Naive B cell (primary cell): ENCODE measurements around the gene APBB2. TPM values are rescaled to one million over a fixed set of nuclear protein-coding genes. Genes with fewer than 3 reads are reported as not detected.
A peak's percentile ranks its signal among the peaks of the same experiment; 100 is the strongest.
"Not testable (repeated sequence)": the region's sequence is repeated elsewhere in the genome, so short reads cannot be mapped to it uniquely, and the experiment has no call there.

ENCODE experiments used
- ATAC-seq, 2 donors: fragments of 150-1000 bp; cut with Tn5 transposase; 2 replicates each; pipeline ENCODE4 v1.10.0; 2021; ENCODE audit warnings: low read depth in 2 of 2, mild to moderate bottlenecking in 2 of 2, moderate library complexity in 2 of 2
- DNase-seq: peaks from one replicate; pipeline ENCODE4 v3.0.0; 2022
- H3K27ac Mint-ChIP-seq, 6 donors: one replicate each; pipeline ENCODE4 v1.8.0; 2020 to 2022; ENCODE audit warnings: mild to moderate bottlenecking in 6 of 6, mixed read lengths in 6 of 6, moderate library complexity in 5 of 6, inconsistent platforms in 2 of 6
- H3K27me3 Mint-ChIP-seq, 3 donors: one replicate each; pipeline ENCODE4 v1.8.0; 2021 to 2022; ENCODE audit warnings: mixed read lengths in 3 of 3, mild to moderate bottlenecking in 1 of 3
- H3K36me3 Mint-ChIP-seq, 2 donors: one replicate each; pipeline ENCODE4 v1.8.0; 2020 to 2022; ENCODE audit warnings: mixed read lengths in 2 of 2, inconsistent platforms in 1 of 2, mild to moderate bottlenecking in 1 of 2
- H3K4me1 Mint-ChIP-seq, 3 donors: one replicate each; pipeline ENCODE4 v1.8.0; 2020 to 2022; ENCODE audit warnings: mixed read lengths in 3 of 3, inconsistent platforms in 1 of 3, mild to moderate bottlenecking in 1 of 3, moderate library complexity in 1 of 3
- H3K4me3 Mint-ChIP-seq, 8 donors: one replicate each; pipeline ENCODE4 v1.8.0; 2020 to 2022; ENCODE audit warnings: mild to moderate bottlenecking in 8 of 8, mixed read lengths in 8 of 8, moderate library complexity in 8 of 8, inconsistent platforms in 2 of 8
- H3K9me3 Mint-ChIP-seq, 7 donors: one replicate each; pipeline ENCODE4 v1.8.0; 2020 to 2022; ENCODE audit warnings: mixed read lengths in 7 of 7, mild to moderate bottlenecking in 5 of 7, inconsistent platforms in 2 of 7, moderate library complexity in 1 of 7
- polyA plus RNA-seq, 6 donors: library from polyadenylated mRNA; unstranded; fragments of 300-500 nt; fragmentation: Illumina TruSeq; gene quantifications; one replicate each; pipeline ENCODE4 v1.2.3, GENCODE V29; 2021; ENCODE audit warnings: low read depth in 6 of 6

The APBB2 gene
- polyA plus RNA-seq, 6 donors from 2014 or later: 8.6 to 23.5 (median 15.7) TPM

DNA sequence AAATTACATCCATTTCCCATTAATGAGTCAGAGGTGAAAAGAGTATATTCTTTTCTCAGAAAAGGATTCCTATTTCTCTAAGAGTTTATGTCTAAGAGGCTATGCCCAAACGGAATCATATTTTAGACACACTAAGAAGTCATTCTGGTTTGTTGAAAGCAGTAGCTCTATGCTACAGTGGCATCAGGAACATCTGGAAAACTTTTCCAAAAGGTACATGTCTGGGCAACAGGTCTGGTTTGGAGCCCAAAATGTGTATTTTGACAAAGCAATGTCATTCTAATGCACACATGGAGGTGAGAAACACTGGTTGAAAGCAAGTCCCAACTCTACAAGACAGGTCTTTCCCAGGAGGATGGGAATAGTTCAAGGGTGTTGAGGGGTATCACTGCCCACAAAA is 56.1 kb downstream of the APBB2 start:
- no peak overlapping the region for H3K4me3 Mint-ChIP-seq
- DNase-seq: no peak
- peaks cover 0 to 20% (median 0%) of the 10 kb centered on the region in 3 donors for H3K27me3 Mint-ChIP-seq
- H3K27ac Mint-ChIP-seq: no peak overlapping the region
- no peak for ATAC-seq
- H3K4me1 Mint-ChIP-seq: no peaks in the 10 kb centered on the region
- H3K36me3 Mint-ChIP-seq: no peaks in the 10 kb centered on the region
- peaks cover 0 to 4% (median 0%) of the 10 kb centered on the region in 7 donors for H3K9me3 Mint-ChIP-seq

DNA sequence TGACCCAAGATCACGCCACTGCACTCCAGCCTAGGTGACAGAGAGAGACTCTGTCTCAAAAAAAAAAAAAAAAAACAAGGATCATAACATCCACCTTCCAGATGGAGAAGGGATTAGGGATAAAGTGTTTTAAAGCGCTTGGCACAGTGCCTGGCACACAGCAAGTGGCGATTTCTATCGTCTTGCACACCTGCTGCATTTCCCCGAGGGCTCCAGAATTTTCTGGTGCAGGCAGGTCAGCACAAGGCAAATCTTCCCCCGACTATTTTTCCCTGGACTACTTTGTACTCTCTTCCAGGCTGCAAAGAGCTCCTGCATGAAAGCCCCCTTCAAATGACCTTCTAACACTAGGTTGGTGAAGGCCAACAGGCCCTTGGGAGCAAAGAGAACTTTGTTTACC is 57.3 kb downstream of the APBB2 start:
- Mint-ChIP-seq H3K4me3 (peak overlapping the region in 1 of 8 donors; percentile 1), H3K27ac (no peak overlapping the region), H3K9me3 (peaks cover 0 to 4% (median 0%) of the 10 kb centered on the region in 7 donors), H3K27me3 (peaks cover 0 to 16% (median 0%) of the 10 kb centered on the region in 3 donors), H3K4me1 (no peaks in the 10 kb centered on the region), H3K36me3 (no peaks in the 10 kb centered on the region)
- no peak for DNase-seq
- no peak for ATAC-seq

DNA sequence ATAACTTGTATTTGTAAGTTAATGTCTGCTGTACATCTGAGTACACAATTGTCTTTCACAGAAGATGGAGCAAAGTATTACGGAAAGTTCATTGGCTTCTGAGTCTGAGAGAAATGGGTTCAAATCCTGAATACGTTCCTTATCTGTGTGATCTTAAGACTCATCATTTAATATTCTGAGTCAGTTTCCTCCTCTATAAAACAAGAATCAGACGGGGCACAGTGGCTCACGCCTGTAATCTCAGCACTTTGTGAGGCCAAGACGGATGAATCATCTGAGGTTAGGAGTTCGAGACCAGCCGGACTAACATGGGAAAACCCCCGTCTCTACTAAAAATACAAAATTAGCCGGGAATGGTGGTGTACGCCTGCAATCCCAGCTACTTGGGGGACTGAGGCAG is 57.8 kb downstream of the APBB2 start:
- Mint-ChIP-seq H3K27me3 (peaks cover 0 to 16% (median 0%) of the 10 kb centered on the region in 3 donors), H3K9me3 (peaks cover 0 to 5% (median 0%) of the 10 kb centered on the region in 7 donors), H3K36me3 (no peaks in the 10 kb centered on the region), H3K4me1 (no peaks in the 10 kb centered on the region), H3K27ac (no peak overlapping the region), H3K4me3 (no peak overlapping the region)
- DNase-seq (no peak), ATAC-seq (no peak)

DNA sequence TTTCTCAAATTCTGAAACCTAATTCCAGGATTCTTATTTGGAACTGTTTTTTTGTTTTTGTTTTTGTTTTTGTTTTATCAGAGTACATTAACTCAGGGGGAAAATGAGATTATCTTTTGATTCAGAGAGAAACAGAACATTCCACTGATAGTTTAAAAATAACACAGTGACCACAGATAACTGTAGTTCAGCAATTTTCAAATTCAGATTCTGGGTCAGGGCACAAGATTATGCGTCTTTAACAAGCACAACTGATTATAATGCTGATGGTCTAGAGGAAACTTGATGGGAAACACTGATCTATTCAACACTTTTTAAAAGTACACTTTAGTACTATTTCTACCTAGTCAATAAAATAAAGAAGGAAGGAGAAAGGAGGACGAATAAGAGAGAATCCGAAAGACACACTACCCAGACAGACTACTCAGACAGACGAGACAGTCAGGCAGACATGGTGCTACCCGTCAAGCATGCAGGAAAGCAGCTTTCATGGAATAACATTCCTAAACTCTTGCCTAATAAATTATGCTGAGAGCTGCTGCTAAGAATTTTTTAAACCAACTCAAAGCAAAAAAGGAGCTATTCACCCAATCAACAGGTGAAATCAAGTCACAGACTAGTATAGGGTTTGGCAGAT is 59.0 kb downstream of the APBB2 start:
- DNase-seq: no peak

DNA sequence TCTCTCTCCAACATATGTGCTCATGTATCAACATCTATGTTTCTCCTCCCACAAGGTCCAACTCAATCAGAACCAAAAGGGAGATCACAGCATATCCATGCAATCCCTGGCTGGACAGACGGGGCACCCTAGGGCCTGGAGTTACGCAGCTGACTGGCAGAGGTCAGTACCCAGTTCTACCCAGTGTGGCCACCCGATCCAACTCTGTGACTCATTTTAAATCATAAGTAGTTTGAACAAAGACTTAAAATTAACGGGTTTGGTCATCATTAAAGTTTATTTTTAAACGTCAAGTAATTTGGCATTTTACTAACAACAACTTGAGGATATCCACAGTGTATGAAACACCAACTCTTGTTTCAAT is 59.5 kb downstream of the APBB2 start:
- Mint-ChIP-seq H3K27me3 (peaks cover 0 to 8% (median 4%) of the 10 kb centered on the region in 3 donors), H3K4me1 (no peaks in the 10 kb centered on the region), H3K27ac (no peak overlapping the region), H3K36me3 (no peaks in the 10 kb centered on the region), H3K9me3 (peaks cover 0 to 5% (median 0%) of the 10 kb centered on the region in 7 donors), H3K4me3 (no peak overlapping the region)
- ATAC-seq (no peak), DNase-seq (no peak)

More for the DNA sequence above, 59.0 kb downstream of the APBB2 start:
- H3K4me3 Mint-ChIP-seq: peak overlapping the region in 1 of 8 donors; percentile 10
- no peaks in the 10 kb centered on the region for H3K36me3 Mint-ChIP-seq
- H3K27me3 Mint-ChIP-seq: peaks cover 0 to 9% (median 7%) of the 10 kb centered on the region in 3 donors
- H3K4me1 Mint-ChIP-seq: no peaks in the 10 kb centered on the region
- no peak overlapping the region for H3K27ac Mint-ChIP-seq
- H3K9me3 Mint-ChIP-seq: peaks cover 0 to 5% (median 0%) of the 10 kb centered on the region in 7 donors
- ATAC-seq: no peak

DNA sequence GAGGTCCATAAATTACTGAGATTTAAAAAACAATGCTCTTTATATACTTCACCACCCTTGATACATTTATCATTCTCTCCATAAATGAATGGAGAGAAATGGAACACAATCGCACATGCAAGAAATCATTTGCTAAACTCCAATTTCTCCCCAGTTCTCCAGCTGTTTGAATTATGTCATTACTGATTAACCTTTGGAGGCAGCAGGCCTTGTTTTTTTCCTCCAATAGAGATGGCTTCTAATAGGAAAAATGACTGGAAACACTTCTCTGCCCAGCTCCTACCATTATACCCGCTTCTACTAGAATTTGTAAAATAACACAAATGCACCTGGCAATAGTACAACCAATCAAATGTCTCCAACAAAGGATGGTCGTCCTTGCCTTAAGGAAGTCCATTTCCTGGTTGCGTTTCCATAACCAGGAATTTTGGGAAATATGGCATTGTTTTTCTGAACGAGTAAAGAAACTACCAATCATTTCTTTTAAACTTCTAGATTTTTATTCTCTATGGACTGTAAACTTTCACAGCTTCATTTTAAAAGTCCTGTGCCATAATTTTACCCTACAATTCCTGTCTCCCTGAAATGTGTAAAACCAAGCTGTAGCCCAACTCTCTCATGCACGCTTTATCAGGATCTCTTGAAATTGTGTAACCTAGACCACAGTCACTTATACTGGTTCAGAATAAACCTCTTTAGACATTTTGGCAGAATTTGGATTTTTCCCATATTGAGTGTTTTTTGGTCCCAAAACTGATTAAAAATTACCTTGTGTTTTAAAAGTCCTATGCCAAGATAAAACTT is 60.1 kb downstream of the APBB2 start:
- DNase-seq (no peak), ATAC-seq (no peak)
- Mint-ChIP-seq H3K9me3 (peaks cover 0 to 5% (median 0%) of the 10 kb centered on the region in 7 donors), H3K36me3 (no peaks in the 10 kb centered on the region), H3K27me3 (peaks cover 0 to 8% (median 0%) of the 10 kb centered on the region in 3 donors), H3K4me1 (no peaks in the 10 kb centered on the region), H3K27ac (no peak overlapping the region), H3K4me3 (no peak overlapping the region)

DNA sequence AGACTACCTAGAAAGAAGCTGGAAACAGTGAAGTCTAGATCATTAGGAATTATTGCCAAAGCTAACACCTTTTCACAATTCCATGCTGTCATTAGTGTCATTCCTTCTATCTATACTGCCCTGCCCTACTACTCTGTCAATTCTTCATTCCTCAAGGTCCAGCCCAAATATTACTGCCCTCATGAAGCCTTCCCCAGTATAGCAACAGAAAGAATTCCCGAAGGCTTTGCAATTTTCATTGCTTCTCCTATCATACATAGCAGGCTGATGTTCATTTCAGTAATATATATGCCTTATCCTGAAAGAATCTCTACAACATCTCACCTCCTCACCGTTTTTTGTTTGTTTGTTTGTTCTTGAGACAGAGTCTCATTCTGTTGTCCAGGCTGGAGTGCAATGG is 63.9 kb downstream of the APBB2 start:
- H3K4me1 Mint-ChIP-seq: no peaks in the 10 kb centered on the region
- no peak overlapping the region for H3K27ac Mint-ChIP-seq
- H3K9me3 Mint-ChIP-seq: peaks cover 0 to 8% (median 0%) of the 10 kb centered on the region in 7 donors
- no peaks in the 10 kb centered on the region for H3K36me3 Mint-ChIP-seq
- ATAC-seq (no peak), DNase-seq (no peak)
- peaks cover 0 to 8% (median 0%) of the 10 kb centered on the region in 3 donors for H3K27me3 Mint-ChIP-seq
- H3K4me3 Mint-ChIP-seq: no peak overlapping the region

DNA sequence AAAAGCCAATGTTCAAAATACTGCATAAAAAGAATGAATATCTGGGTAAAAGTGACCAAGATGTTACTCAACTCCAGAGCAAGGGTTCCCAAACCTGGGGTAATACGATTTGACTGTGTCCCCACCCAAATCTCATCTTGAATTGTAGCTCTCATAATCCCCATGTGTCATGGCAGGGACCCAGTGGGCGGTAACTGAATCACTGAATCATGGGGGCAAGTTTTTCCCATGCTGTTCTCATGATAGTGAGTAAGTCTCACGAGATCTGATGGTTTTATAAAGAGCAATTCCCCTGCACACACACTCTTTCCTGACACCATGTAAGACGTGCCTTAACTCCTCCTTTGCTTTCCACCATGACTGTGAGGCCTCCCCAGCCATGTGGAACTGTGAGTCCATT is 64.8 kb downstream of the APBB2 start:
- ATAC-seq, H3K4me3 Mint-ChIP-seq, H3K27me3 Mint-ChIP-seq, H3K27ac Mint-ChIP-seq, H3K36me3 Mint-ChIP-seq, H3K4me1 Mint-ChIP-seq, H3K9me3 Mint-ChIP-seq, DNase-seq: not testable (repeated sequence)

DNA sequence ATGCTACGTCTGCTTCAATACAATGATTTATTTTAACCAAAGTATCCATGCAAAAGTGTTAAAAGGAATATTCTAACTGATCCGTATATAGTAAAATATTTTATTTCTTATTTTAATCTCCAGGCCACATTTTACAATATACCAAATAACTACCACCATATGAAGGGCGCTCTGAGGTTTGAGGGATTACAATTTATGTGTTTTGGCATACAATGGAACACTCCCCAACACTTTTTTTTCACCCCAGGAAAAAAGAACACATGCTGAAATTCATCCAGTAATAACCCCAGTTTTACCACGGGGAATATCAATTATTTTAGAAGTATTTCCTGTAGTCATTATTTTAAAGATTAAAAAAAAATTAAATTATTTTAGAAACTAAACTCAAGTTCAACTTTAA is 65.4 kb downstream of the APBB2 start:
- no peak for ATAC-seq
- Mint-ChIP-seq H3K36me3 (no peaks in the 10 kb centered on the region), H3K4me1 (no peaks in the 10 kb centered on the region), H3K4me3 (no peak overlapping the region), H3K27me3 (peaks cover 0 to 8% (median 0%) of the 10 kb centered on the region in 3 donors), H3K27ac (no peak overlapping the region), H3K9me3 (peaks cover 0 to 8% (median 0%) of the 10 kb centered on the region in 7 donors)
- no peak for DNase-seq

DNA sequence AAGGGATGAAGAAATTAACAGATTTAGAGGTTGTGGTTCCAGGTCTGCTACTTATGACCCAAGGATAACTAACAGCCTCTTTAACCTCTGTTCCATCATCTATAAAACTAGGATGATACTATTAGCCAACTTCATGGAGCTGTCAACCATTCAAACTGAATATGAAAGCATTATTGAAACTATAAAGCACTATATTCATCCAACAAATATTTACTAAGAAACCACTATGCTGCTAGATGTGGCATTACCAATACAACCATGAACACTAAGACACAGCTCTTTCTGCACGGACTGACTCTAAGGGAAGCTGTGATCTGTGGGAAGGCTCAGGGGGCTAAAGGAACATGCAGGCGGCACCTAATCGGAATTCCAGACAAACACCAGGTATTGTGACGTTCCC is 66.0 kb downstream of the APBB2 start:
- H3K4me3 Mint-ChIP-seq: no peak overlapping the region
- no peak overlapping the region for H3K27ac Mint-ChIP-seq
- ATAC-seq: no peak
- no peaks in the 10 kb centered on the region for H3K36me3 Mint-ChIP-seq
- no peak for DNase-seq
- peaks cover 0 to 8% (median 0%) of the 10 kb centered on the region in 3 donors for H3K27me3 Mint-ChIP-seq
- H3K9me3 Mint-ChIP-seq: peaks cover 0 to 8% (median 0%) of the 10 kb centered on the region in 7 donors
- no peaks in the 10 kb centered on the region for H3K4me1 Mint-ChIP-seq

DNA sequence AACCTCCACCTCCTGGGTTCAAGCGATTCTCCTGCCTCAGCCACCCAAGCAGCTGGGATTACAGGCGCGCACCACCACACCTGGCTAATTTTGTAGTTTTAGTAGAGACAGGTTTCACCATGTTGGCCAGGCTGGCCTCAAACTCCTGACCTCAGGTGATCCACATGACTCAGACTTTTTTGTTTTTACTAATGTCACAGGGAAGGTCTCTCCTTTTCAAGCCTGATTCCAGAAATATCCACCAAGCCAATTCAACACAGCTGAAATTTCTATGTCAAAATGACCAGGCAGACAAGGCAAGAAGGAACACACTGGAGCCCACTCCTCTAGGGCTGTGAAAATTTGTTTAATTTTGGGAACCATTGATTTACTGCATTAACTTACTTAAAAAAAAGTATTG is 66.8 kb downstream of the APBB2 start:
- not testable (repeated sequence) for H3K27ac Mint-ChIP-seq, H3K36me3 Mint-ChIP-seq, H3K4me3 Mint-ChIP-seq, DNase-seq, H3K4me1 Mint-ChIP-seq, H3K27me3 Mint-ChIP-seq, ATAC-seq
- peaks cover 0 to 11% (median 0%) of the 10 kb centered on the region in 7 donors for H3K9me3 Mint-ChIP-seq

DNA sequence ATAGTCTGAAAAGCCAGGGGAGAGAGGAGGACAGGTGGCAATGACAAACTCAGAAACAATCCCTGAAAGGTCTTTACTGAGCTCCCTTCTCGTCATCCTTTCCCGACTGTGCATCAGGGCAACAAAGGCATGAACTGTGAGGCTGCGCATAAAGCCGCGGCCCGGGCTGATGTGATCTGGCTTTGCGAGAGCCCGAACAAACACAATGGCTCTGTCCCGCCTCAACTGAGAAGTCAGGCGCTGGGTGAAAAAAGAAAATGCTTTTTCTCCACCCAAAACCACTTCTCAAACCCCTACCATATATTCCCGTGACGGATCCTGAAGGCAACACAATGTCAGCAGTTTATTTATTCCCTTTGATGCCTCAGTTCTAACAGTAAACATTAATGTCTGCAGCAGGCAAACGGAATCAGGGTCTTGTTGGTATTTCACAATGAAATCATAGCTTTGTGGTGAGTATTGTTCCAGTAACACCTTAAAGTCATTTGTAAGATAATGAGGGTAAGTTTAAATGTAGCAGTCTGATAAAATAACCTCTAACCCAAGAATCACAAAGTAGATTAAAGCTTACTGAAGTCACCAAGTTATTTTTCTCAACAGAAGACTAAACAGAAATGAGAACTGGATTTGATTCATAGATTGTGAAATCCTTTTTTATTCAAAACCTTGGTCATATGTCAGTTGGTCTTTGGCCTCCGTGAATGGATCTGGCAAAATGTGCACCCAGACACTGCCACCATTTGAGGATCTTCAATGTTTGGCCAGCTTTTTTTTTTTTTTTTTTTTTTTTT is 67.4 kb downstream of the APBB2 start:
- Mint-ChIP-seq H3K4me1 (no peaks in the 10 kb centered on the region), H3K9me3 (peaks cover 0 to 11% (median 0%) of the 10 kb centered on the region in 7 donors), H3K36me3 (no peaks in the 10 kb centered on the region), H3K27me3 (peaks cover 0 to 8% (median 0%) of the 10 kb centered on the region in 3 donors), H3K27ac (no peak overlapping the region), H3K4me3 (no peak overlapping the region)
- DNase-seq (no peak), ATAC-seq (no peak)

DNA sequence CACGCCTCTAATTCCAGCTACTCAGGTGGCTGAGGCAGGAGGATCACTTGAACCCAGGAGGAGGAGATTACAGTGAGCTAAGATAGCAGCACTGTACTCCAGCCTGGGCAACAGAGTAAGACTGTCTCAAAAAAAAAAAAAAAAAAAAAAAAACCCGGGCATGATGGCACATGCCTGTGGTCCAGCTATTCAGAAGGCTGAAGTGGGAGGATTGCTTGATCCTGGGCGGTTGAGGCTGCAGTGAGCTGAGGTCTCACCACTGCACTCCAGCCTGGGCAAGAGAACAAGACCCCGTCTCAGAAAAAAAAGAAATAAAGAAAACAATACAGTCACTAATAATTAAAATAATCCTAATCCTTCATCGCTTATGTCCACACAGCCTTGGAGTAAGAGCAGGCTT is 68.1 kb downstream of the APBB2 start:
- peaks cover 0 to 11% (median 0%) of the 10 kb centered on the region in 7 donors for H3K9me3 Mint-ChIP-seq
- no peaks in the 10 kb centered on the region for H3K36me3 Mint-ChIP-seq
- no peaks in the 10 kb centered on the region for H3K4me1 Mint-ChIP-seq
- no peak overlapping the region for H3K27ac Mint-ChIP-seq
- ATAC-seq (no peak), DNase-seq (no peak)
- H3K27me3 Mint-ChIP-seq: peaks cover 0 to 8% (median 0%) of the 10 kb centered on the region in 3 donors
- H3K4me3 Mint-ChIP-seq: no peak overlapping the region
